ENCODE results near the gene SIRT7. TPM values are rescaled to one million over a fixed set of nuclear protein-coding genes. Genes with fewer than 3 reads are reported as not detected.

SIRT7 gene
- total RNA-seq, 4 donors from 2014 or later: 7.5 to 22.0 (median 15.5) TPM

GRCh38 chr17:81885869-81886548 is 32.0 kb downstream of the SIRT7 start:
- no peak for TF ChIP-seq CTCF (IDR thresholded peaks at IDR 0.05; ENCODE audit: low read depth)

DNA sequence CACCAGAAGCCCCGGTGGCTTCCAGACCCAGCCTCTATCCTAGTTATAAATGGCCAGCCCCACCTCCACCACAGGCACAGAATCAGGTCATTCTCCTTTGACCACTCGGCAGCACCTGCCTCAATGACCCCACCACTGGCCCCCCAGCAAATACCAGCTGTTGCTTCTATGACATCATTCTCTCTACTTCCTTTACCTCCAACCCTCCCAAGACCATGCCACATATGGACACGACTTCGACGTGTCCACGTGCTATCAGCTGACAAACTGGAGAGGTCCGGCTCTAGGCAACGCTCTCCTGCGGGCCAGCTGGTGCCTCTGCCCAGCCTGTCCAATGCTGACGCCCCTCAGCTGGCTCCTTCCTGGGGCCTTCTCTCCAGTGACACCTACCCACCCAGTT is 32.5 kb downstream of the SIRT7 start:
- TF ChIP-seq CTCF (IDR thresholded peaks at IDR 0.05; ENCODE audit: low read depth): no peak

- no peak for TF ChIP-seq CTCF (IDR thresholded peaks at IDR 0.05; ENCODE audit: low read depth)
Observed at GRCh38 chr17:81884968-81885367, 33.0 kb downstream of the SIRT7 start.

DNA sequence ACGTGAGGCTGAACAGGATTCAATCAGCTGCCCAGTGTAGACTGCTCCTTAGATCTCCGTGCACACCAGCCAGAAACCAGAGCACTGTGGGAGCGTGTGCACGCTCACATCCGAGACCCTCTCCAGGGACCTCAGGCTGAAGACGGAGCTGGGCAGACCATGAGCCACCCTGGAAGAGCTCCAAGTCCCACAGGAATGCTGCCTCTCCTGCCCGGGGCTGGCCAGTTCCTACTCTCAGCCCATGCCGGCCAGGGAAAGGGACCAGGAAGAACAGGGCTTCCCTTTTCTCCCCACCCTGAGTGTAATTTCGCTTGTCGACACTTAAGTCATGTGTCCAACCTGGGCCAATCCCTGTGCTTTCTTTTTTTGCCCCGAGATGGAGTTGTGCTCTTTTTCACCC is 33.5 kb downstream of the SIRT7 start:
- no peak for TF ChIP-seq CTCF (IDR thresholded peaks at IDR 0.05; ENCODE audit: low read depth)

- no peak for TF ChIP-seq CTCF (IDR thresholded peaks at IDR 0.05; ENCODE audit: low read depth)
Observed at GRCh38 chr17:81879121-81879520, 38.9 kb downstream of the SIRT7 start.

GRCh38 chr17:81878294-81878693 is 39.7 kb downstream of the SIRT7 start:
- no peak for TF ChIP-seq CTCF (IDR thresholded peaks at IDR 0.05; ENCODE audit: low read depth)

DNA sequence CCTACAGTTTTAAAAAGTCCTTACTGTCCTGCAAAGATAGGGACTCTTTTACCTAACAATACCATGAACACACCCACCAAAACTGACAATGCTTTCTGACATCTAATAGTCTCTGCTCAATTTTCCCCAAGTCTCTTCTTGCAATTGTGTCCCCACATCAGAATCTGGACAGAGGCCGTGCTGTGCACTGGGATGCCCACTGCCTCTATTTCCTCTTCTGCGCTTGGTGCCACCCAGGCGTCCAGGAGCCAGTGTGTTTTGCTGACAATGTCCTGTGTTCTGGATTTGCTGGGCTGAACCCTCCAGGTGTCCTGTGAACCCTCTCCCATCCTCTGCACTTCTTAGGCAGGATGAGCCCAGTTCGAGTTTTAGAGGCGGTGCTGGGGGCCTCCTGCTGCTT is 40.4 kb downstream of the SIRT7 start:
- TF ChIP-seq CTCF (IDR thresholded peaks at IDR 0.05; ENCODE audit: low read depth): no peak
